Esophagus squamous epithelium (tissue), 4 donors: ENCODE measurements around the gene MED13L.

ENCODE experiments used
- CTCF ChIP-seq, 6 experiments: fragments of 450-650 bp in 4 of 6; fragments of 200-600 bp in 2 of 6; sonication (generic) in 2 of 6; IDR thresholded peaks; one replicate each; pipeline ENCODE4 v1.5.1; 2016 to 2019; ENCODE audit warnings: antibody characterized with exemption in 6 of 6, mild to moderate bottlenecking in 4 of 6, moderate library complexity in 4 of 6
- POLR2A ChIP-seq, 4 donors: fragments of 450-650 bp; IDR thresholded peaks; one replicate each; pipeline ENCODE4 v1.6.1; 2017; ENCODE audit warnings: antibody characterized with exemption in 4 of 4, mild to moderate bottlenecking in 4 of 4, moderate library complexity in 3 of 4

- no peak for TF ChIP-seq CTCF (IDR thresholded peaks at IDR 0.05)
- no peak for TF ChIP-seq POLR2A (IDR thresholded peaks at IDR 0.05)
Measured at GRCh38 chr12:116302166-116303058, 24.9 kb upstream of the MED13L start.
